OCI-LY7 (cell line): ENCODE results near the gene PRDX1.

Experiments
- EZH2phosphoT487 ChIP-seq: fragments of 200-600 bp; sonication (generic); IDR thresholded peaks from 2 replicates; pipeline ENCODE4 v1.6.1; 2018; ENCODE audit warnings: low read depth, borderline replicate concordance, mild to moderate bottlenecking, mixed run types, antibody characterized with exemption, low read length, moderate library complexity, mixed read lengths
- TF ChIP-seq, protein P1 (sequence below): fragments of 200-600 bp; sonication (generic); conservative IDR thresholded peaks from 2 replicates; pipeline ENCODE4 v1.5.1; 2014; ENCODE audit warnings: mild to moderate bottlenecking, antibody characterized with exemption, low read length, moderate library complexity, mixed read lengths

DNA sequence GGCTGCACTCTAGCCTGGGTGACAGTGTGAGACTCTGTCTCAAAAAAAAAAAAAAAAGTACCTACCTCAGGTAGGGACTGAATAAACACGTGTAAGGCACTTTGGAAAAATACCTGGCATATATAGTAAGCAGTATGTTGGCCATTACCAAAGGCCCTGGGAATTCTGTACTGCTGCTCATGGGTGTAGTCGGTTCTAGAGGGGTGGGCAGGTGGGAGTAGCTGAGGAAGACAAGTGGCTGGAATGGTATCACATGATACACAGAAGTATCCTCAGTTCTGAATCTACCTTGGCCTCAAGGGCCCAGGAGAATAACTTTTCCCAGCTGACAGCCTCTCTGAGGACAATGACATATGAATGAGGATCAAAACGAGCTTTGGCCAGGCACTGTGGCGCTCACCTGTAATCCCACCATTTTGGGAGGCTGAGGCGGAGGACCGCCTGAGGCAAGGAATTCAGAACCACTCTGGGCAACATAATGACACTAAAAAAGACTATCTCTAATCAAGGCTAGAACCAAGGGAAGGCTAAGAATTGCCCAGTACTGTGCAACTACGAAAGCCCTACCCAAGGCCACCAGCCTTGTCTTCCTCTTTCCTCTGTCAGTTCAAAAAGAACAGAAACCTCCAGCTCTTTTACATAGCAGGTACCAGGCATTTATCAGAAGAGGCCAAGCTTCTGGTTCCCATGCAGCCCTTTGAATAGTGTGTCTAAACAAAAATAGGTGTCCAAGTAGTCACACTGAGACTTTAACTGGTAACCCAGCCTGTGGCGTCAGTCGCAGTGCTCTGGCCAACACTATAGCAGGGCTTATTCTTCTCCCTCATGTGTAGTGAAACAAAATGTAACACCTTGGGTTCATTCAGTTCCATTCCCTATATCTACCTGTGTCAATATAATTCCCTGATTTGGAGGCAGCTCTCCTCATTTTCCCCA, 11.4 kb downstream of the PRDX1 start:
- TF ChIP-seq, protein P1, sequence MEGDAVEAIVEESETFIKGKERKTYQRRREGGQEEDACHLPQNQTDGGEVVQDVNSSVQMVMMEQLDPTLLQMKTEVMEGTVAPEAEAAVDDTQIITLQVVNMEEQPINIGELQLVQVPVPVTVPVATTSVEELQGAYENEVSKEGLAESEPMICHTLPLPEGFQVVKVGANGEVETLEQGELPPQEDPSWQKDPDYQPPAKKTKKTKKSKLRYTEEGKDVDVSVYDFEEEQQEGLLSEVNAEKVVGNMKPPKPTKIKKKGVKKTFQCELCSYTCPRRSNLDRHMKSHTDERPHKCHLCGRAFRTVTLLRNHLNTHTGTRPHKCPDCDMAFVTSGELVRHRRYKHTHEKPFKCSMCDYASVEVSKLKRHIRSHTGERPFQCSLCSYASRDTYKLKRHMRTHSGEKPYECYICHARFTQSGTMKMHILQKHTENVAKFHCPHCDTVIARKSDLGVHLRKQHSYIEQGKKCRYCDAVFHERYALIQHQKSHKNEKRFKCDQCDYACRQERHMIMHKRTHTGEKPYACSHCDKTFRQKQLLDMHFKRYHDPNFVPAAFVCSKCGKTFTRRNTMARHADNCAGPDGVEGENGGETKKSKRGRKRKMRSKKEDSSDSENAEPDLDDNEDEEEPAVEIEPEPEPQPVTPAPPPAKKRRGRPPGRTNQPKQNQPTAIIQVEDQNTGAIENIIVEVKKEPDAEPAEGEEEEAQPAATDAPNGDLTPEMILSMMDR, result no peak
- no peak for TF ChIP-seq EZH2phosphoT487
